Tibial artery (tissue), 4 donors: ENCODE results near the gene ANKRD33B.
"Not testable (repeated sequence)": the region's sequence is repeated elsewhere in the genome, so short reads cannot be mapped to it uniquely, and the experiment has no call there.

Source experiments
- DNase-seq, 2 donors: peaks; one replicate each; pipeline ENCODE4 v3.0.0-alpha.2; 2019
- H3K27ac ChIP-seq, 2 donors: fragments of 200-600 bp; sonication (generic) in 1 of 2; 1 replicate in 1 of 2; 2 replicates in 1 of 2; pipeline ENCODE4 v1.5.1; 2018 to 2019; ENCODE audit warnings: mild to moderate bottlenecking in 1 of 2
- H3K27me3 ChIP-seq, 2 donors: fragments of 200-600 bp; sonication (generic) in 1 of 2; one replicate each; pipeline versions ENCODE4 v1.5.1 to v1.6.0; 2016 to 2019
- H3K36me3 ChIP-seq, 3 donors: fragments of 200-600 bp; sonication (generic) in 2 of 3; one replicate each; pipeline ENCODE4 v1.5.1; 2016 to 2019; ENCODE audit warnings: mild to moderate bottlenecking in 2 of 3
- H3K4me1 ChIP-seq, 4 donors: fragments of 200-600 bp; sonication (generic) in 2 of 4; 1 replicate in 3 of 4; 2 replicates in 1 of 4; pipeline ENCODE4 v1.5.1; 2016 to 2019
- H3K4me3 ChIP-seq, 2 donors: fragments of 200-600 bp; sonication (generic) in 1 of 2; 1 replicate in 1 of 2; 2 replicates in 1 of 2; pipeline ENCODE4 v1.5.1; 2018 to 2019; ENCODE audit warnings: mild to moderate bottlenecking in 2 of 2
- H3K9me3 ChIP-seq, 3 donors: fragments of 200-600 bp; sonication (generic) in 1 of 3; one replicate each; pipeline ENCODE4 v1.5.1; 2016 to 2019
- CTCF ChIP-seq, 2 experiments: fragments of 200-600 bp in 1 of 2; fragments of 450-650 bp in 1 of 2; IDR thresholded peaks; one replicate each; pipeline ENCODE4 v1.5.1; 2017 to 2019; ENCODE audit warnings: antibody characterized with exemption in 2 of 2, mild to moderate bottlenecking in 1 of 2, moderate library complexity in 1 of 2
- intact Hi-C: fragments of 100-400 bp; cut with DNase I; formaldehyde crosslinking; loops from one replicate; pipeline ENCODE4 v1.15.0; 2023; ENCODE audit warnings: low total_unique reads

ANKRD33B gene

DNA sequence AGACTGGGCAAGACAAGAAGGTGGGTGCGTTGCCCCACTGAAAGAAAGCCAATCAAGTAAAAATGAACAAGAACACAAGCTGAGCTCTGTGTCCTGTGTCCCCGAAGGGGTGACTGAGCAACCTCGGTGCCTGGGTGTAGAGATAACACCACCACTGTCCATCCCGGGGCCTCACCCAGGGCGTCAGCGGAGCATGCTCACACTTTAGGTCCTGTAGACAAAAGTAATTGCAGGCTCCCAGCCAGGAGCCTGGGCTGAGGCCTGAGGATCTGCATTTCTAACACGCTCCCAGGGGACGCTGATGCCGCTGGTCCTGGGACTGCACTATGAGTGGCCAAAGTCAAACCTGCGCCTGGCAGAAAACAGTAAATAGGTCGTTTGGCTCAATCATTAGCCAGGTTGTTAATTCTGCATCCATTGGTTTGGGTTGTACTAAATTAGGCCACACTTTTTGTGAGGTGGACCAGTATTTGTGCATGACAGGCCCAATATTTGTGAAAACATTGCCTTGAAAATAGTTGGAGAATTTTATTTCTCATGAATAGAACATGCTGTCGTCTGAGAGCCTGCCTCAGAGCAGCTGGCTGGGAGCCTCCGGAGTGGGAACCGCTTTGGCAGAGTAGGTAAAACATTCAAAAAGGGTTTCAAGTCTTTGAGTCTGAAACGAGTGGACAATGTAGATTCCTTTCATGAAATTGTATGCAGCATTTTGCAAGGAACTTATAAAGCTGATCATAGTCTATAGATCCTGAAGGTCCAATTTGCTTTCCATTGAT lies 38.3 kb downstream of the ANKRD33B start:
- peak overlapping the region; percentile 70 to 78 for H3K27ac ChIP-seq
- H3K27me3 ChIP-seq, result no peaks in the 10 kb centered on the region
- no peaks in the 10 kb centered on the region for H3K36me3 ChIP-seq
- H3K4me3 ChIP-seq, result peak overlapping the region; percentile 11 to 13
- H3K4me1 ChIP-seq, result peaks cover 0 to 23% (median 18%) of the 10 kb centered on the region in 4 donors
- H3K9me3 ChIP-seq, result no peaks in the 10 kb centered on the region
- no peak for TF ChIP-seq CTCF (IDR thresholded peaks at IDR 0.05)
- peak in 1 of 2 donors; percentile 76 for DNase-seq
- intact Hi-C loops, result loop anchor here (5.0 to 10.0 kb wide), 2 partner anchors 40 to 247 kb away; partner anchors contain the start of genes ANKRD33B and MARCHF6

DNA sequence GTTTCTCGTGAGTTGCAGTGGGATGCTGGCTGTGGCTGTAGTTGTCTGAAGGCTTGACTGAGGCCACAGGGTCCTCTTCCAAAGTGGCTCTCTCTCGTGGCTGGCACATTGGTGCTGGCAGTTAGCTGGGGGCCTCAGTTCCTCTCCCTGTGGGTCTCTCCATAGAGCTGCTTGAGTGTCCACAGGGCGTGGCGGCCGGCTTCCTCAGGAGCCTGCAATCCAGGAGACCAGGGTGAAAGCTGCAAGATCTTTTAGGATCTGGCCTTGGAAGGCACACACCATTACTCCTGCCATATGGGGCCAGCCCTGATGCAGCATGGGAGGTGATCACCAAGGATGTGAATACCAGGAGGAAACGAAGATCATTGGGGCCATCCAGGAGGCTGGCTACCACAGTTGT lies 41.1 kb downstream of the ANKRD33B start:
- H3K27ac ChIP-seq, result no peak overlapping the region
- intact Hi-C loops, result loop anchor here (5.0 to 10.0 kb wide), 2 partner anchors 43 to 250 kb away; partner anchors contain the start of genes ANKRD33B and MARCHF6
- H3K36me3 ChIP-seq, result no peaks in the 10 kb centered on the region

GRCh38 chr5:10606632-10607022 lies 42.8 kb downstream of the ANKRD33B start:
- not testable (repeated sequence) for H3K4me3 ChIP-seq, H3K27me3 ChIP-seq, H3K36me3 ChIP-seq, H3K9me3 ChIP-seq, H3K27ac ChIP-seq, DNase-seq
- H3K4me1 ChIP-seq, result peaks cover 0 to 24% (median 12%) of the 10 kb centered on the region in 4 donors
- intact Hi-C loops, result loop anchor here (2.0 to 10.0 kb wide), 2 partner anchors 20 to 252 kb away; partner anchors contain the start of gene MARCHF6

More for the DNA sequence above, 41.1 kb downstream of the ANKRD33B start:
- Histone ChIP-seq H3K4me3 (no peak overlapping the region), H3K4me1 (peaks cover 0 to 28% (median 18%) of the 10 kb centered on the region in 4 donors), H3K9me3 (no peaks in the 10 kb centered on the region), H3K27me3 (no peaks in the 10 kb centered on the region)
- TF ChIP-seq CTCF (IDR thresholded peaks at IDR 0.05), result no peak
- DNase-seq, result peak in 1 of 2 donors; percentile 33

DNA sequence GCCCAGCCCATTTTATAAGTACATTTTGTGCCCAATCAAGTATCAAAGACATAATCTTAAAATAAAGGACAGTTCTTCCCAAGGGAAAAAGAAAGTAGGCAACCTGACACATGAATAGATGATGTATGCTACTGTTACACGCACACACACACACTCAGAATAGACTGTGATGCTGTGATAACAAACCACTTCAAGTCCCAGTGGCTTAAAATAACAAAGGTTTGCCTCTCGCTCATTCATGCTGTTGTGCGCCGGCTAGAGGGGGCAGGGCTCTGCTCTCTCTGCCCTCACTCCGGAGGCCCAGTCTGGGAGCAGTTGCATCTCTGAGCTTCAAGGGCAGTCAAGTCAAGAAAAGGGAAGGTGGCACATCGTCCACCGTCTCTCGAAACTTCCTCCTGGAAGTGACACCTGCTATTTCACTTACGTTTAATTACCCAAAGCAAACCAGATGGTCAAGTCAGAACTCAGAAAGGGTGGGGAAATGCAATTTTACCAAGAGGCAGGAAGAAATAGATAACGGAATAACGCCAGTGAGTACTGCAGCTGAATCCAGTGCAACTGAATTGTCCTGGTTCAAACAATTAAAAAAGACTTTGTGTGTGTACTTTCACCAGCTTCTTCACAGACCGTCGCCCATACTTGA lies 43.3 kb downstream of the ANKRD33B start:
- Histone ChIP-seq H3K27ac (no peak overlapping the region), H3K4me3 (no peak overlapping the region), H3K27me3 (no peaks in the 10 kb centered on the region), H3K36me3 (no peaks in the 10 kb centered on the region), H3K4me1 (peaks cover 0 to 19% (median 7%) of the 10 kb centered on the region in 4 donors), H3K9me3 (no peaks in the 10 kb centered on the region)
- intact Hi-C loops, result loop anchor here (2.0 to 10.0 kb wide), 2 partner anchors 20 to 252 kb away; partner anchors contain the start of gene MARCHF6
- TF ChIP-seq CTCF (IDR thresholded peaks at IDR 0.05), result no peak
- peak in 1 of 2 donors; percentile 68 for DNase-seq

DNA sequence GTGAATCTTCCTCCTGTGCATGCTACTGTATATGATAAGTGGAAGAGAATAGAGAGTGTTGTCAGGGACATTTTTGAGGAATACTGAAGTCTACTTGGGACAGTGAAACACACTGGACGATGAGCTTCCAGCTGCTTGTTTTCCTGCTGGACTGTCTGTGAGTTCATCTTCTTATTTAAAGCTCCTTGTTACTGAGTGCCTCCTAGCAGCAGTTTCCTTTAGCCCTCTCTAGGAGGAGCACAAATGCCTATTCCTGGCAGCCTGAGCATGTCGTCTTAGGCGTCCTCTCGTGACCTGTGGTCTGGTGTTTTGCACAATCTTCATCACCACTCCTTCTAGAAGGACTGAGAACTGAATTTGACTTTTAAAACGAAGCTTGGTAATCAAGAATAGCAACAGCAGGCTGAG lies 43.8 kb downstream of the ANKRD33B start:
- Histone ChIP-seq H3K27ac (no peak overlapping the region), H3K4me1 (peaks cover 0 to 14% (median 3%) of the 10 kb centered on the region in 4 donors), H3K4me3 (no peak overlapping the region), H3K9me3 (no peaks in the 10 kb centered on the region), H3K27me3 (no peaks in the 10 kb centered on the region), H3K36me3 (no peaks in the 10 kb centered on the region)
- peak; percentile 79 to 85 for DNase-seq
- peak in 1 of 2 experiments; percentile 20 for TF ChIP-seq CTCF (IDR thresholded peaks at IDR 0.05)
- intact Hi-C loops, result loop anchor here (2.0 to 10.0 kb wide), 2 partner anchors 19 to 253 kb away; partner anchors contain the start of gene MARCHF6

DNA sequence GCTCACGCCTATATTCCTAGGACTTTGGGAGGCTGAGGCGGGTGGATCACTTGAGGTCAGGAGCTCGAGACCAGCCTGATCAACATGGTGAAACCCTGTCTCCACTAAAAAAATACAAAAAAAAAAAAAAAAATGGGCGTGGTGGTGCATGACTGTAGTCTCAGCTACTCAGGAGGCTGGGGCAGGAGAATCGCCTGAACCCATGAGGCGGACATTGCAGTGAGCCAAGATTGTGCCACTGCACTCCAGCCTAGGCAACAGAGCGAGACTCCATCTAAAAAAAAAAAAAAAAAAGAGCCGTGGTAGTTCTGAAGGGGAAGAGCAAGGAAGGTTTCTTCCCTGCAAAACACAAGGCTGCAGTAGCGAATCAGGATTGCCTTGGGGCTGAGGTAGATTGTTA lies 44.2 kb downstream of the ANKRD33B start:
- not testable (repeated sequence) for H3K27me3 ChIP-seq, H3K36me3 ChIP-seq, H3K27ac ChIP-seq, H3K4me3 ChIP-seq, H3K4me1 ChIP-seq, H3K9me3 ChIP-seq, DNase-seq
- intact Hi-C loops, result loop anchor here (10.0 kb wide), 1 partner anchor 253 kb away; the partner anchor contains the start of gene MARCHF6
